CD4-positive, alpha-beta T cell treated with Interleukin-2 at 100 ng/mL for 4 hours (primary cell): ENCODE data around the gene GPX6.
"Not testable (repeated sequence)": the region's sequence is repeated elsewhere in the genome, so short reads cannot be mapped to it uniquely, and the experiment has no call there.

Experiments used
- DNase-seq: peaks from one replicate; pipeline ENCODE4 v3.0.0-alpha.2; 2020; ENCODE audit warnings: low spot score

GPX6 gene

GRCh38 chr6:28480253-28480932 is 35.2 kb downstream of the GPX6 start:
- DNase-seq: no peak

- DNase-seq: no peak
These were observed 37.1 kb downstream of the GPX6 start for GRCh38 chr6:28478518-28478917.

GRCh38 chr6:28474441-28475219 is 41.0 kb downstream of the GPX6 start:
- DNase-seq: no peak

GRCh38 chr6:28469153-28469745 is 46.3 kb downstream of the GPX6 start:
- not testable (repeated sequence) for DNase-seq

GRCh38 chr6:28468056-28468455 is 47.5 kb downstream of the GPX6 start:
- DNase-seq: no peak

- DNase-seq: no peak
These were observed 53.2 kb downstream of the GPX6 start for GRCh38 chr6:28462401-28462800.

GRCh38 chr6:28458568-28458967 is 57.0 kb downstream of the GPX6 start:
- no peak for DNase-seq
